Panc1 (cell line): ENCODE measurements around the gene ADAM33.

Source experiments
- CTCF ChIP-seq: fragments of 450-650 bp; IDR thresholded peaks from 2 replicates; pipeline ENCODE4 v1.5.1; 2017; ENCODE audit warnings: mild to moderate bottlenecking
- POLR2AphosphoS5 ChIP-seq: IDR thresholded peaks from 2 replicates; pipeline ENCODE4 v1.6.1; 2012; ENCODE audit warnings: mild to moderate bottlenecking, low read depth, low read length, moderate library complexity
- REST ChIP-seq, 2 experiments: IDR thresholded peaks; 2 replicates each; pipeline ENCODE4 v1.6.1; 2011 to 2012; ENCODE audit warnings: low read depth in 2 of 2, control low read depth in 1 of 2, low read length in 1 of 2, mild to moderate bottlenecking in 1 of 2, moderate library complexity in 1 of 2; ENCODE audit not compliant: insufficient read depth in 1 of 2
- TCF7L2 ChIP-seq: IDR thresholded peaks from 2 replicates; pipeline ENCODE4 v1.6.1; 2011; ENCODE audit warnings: mild to moderate bottlenecking, low read depth, low read length, inconsistent platforms

GRCh38 chr20:3678856-3679720, 2.7 kb downstream of the ADAM33 start:
- TF ChIP-seq CTCF (no peak), POLR2AphosphoS5 (no peak), TCF7L2 (no peak), REST (IDR thresholded peaks at IDR 0.05; ENCODE audit: insufficient read depth in 1 of 2, low read depth in 2 of 2, low read length in 1 of 2) (no peak)
